D721Med (cell line): ENCODE results near the gene TERF2IP.

Source experiments
- DNase-seq: peaks from one replicate; pipeline ENCODE4 v3.0.0; 2011; ENCODE audit warnings: low spot score; ENCODE audit not compliant: insufficient read length
- FAIRE-seq: peaks from 2 replicates; lab custom pipeline; 2011; peaks lifted over from hg19 to GRCh38; lab: Jason Lieb, UNC
- TF ChIP-seq, protein P1 (sequence below): IDR thresholded peaks from 2 replicates; pipeline ENCODE4 v1.5.1; 2012; ENCODE audit warnings: mild to moderate bottlenecking, control low read depth; ENCODE audit not compliant: insufficient read depth; ENCODE audit errors: missing control alignments

The TERF2IP gene

DNA sequence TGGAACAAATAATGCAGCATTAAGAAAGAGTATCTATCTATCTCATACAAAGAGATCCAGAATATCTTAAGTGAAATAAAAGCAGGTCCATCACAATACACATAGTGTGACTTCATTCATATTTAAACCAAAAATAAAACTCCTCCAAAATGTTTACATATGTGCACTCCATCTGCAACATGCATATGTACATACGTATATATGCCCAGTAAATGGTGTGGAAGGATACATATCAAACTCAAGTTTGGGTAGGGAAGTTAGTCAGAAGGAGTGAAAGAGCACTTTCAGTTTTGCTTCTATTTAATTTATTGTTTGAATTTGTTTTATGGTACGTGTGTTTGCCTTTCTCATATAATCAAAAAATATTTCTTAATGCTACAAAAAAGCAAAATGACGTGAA lies 12.5 kb upstream of the TERF2IP start:
- FAIRE-seq = no peak

DNA sequence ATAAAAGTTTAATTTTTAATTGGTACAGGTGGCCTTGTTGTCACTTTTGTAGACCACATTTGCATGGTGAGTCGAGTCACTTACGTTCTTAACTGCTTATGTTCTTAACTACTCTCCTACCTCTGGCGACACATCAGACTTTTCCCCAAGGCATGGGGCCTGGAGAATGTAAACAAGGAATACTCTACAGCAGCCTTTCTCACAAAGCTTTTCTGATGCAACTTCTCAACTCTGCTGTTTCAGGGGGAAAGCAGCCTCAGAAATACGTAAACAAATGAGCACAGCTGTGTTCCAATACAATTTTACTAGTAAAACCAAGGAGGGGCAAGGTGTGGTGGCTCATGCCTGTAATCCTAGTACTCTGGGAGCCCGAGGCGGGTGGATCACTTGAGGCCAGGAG lies 7.0 kb upstream of the TERF2IP start:
- FAIRE-seq = no peak
- TF ChIP-seq, protein P1, sequence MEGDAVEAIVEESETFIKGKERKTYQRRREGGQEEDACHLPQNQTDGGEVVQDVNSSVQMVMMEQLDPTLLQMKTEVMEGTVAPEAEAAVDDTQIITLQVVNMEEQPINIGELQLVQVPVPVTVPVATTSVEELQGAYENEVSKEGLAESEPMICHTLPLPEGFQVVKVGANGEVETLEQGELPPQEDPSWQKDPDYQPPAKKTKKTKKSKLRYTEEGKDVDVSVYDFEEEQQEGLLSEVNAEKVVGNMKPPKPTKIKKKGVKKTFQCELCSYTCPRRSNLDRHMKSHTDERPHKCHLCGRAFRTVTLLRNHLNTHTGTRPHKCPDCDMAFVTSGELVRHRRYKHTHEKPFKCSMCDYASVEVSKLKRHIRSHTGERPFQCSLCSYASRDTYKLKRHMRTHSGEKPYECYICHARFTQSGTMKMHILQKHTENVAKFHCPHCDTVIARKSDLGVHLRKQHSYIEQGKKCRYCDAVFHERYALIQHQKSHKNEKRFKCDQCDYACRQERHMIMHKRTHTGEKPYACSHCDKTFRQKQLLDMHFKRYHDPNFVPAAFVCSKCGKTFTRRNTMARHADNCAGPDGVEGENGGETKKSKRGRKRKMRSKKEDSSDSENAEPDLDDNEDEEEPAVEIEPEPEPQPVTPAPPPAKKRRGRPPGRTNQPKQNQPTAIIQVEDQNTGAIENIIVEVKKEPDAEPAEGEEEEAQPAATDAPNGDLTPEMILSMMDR = no peak
- no peak for DNase-seq

More for the DNA sequence above, 12.5 kb upstream of the TERF2IP start:
- TF ChIP-seq, protein P1 = no peak
- DNase-seq = no peak

DNA sequence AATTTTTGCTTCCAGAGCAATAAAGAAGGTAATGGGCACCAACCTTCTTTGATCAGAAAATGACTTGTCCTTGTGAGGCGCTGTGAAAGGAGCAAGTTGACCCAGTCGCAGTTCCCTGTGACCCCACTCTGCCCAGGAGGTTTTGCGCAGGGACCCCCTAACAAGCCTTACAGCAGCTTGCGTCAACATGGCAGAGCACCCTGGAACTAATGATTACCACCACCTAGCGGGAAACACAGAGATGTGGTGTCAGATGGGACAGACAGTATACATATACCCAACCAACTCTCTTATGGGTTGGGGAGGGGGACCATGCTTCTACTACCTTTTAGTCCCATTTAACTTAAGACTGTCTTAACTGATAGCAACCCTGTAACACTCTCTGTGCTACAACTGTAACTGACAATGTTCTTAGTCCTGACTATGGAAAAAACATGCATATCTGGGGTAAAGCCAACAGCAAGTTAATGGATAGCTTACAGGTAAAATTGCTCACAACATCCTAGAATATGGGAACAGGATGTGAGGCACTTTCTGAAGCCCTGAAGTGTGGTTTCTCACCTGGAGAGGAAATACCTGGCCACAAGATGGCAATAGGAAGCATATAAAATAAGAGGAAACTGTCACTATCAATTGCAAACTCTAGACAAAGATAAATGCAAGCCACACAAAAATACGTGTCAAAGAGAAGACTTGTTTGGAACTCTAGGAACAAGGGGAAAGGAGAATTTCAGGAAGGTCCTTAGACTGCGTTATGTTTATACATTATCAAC lies 3.1 kb upstream of the TERF2IP start:
- no peak for FAIRE-seq
- DNase-seq = no peak
- TF ChIP-seq, protein P1 = no peak

DNA sequence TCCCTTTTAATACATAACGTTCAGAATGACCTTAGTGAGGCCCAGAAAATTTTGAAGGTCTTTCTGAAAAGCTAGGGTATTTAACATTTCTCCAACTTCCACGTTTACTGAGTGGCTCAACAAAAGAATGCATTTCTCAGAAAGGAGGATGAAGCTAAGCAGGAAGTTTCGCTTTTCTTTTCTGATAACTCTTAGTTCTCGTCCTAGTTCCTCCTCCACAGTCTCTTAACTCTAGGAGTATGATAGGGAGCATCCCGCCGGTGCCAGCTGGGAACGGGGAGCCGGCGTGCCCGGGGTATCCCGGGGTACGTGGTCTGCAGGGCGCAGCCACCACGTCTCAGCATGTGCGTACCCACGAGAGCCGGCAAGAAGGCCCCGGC lies 471 bp upstream of the TERF2IP start:
- FAIRE-seq = no peak
- TF ChIP-seq, protein P1 = no peak
- no peak for DNase-seq

DNA sequence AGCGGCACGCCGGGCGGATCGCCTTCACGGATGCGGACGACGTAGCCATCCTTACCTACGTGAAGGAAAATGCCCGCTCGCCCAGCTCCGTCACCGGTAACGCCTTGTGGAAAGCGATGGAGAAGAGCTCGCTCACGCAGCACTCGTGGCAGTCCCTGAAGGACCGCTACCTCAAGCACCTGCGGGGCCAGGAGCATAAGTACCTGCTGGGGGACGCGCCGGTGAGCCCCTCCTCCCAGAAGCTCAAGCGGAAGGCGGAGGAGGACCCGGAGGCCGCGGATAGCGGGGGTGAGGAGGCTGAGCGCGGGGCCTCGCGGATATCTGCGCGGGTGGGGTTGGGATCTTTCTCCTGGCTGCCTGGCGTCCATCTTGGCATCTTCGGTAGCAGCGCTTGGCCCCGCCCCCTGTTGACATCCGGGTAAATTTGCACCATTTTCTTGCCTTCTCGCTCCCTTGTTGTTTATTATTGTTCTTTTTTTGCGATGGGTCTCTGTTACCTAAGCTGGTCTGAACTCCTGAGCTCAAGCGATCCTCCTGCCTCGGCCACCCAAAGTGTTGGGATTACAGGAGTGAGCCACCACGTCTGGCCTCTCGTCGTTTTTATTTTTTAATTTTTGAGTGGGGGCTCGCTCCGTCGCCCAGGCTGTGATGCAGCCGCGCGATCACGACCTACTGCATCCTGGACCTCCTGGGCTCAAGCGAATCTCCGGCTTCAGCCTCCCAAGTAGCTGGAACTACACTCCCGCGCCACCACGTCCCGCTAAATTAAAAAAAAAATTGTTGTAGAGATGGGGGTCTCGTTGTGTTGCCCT lies 898 bp downstream of the TERF2IP start:
- FAIRE-seq = no peak
- TF ChIP-seq, protein P1 = no peak
- DNase-seq = no peak

DNA sequence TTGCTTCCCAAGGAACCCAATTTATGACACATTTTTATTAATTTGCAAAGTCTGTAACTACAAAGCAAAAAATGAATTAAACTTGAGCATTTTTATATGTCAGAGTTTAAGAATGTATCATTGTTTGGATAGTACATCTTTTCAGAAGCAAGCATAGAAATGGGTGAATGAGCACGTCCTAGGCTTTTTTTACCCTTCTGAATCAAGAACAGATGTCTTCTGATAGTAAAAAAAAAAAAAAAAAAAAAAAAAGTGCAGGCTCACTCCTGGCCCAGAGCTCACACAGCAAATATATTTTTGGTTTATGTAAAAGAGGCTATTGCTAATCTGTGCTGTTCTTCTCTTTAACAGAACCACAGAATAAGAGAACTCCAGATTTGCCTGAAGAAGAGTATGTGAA lies 6.3 kb downstream of the TERF2IP start:
- FAIRE-seq = no peak
- no peak for DNase-seq
- TF ChIP-seq, protein P1 = no peak
